Renal cortex interstitium (tissue), 11 donors: Measurements from ENCODE around the gene CLIP1. TPM values are rescaled to one million over a fixed set of nuclear protein-coding genes. Genes with fewer than 3 reads are reported as not detected.
"Not testable (repeated sequence)": the region's sequence is repeated elsewhere in the genome, so short reads cannot be mapped to it uniquely, and the experiment has no call there.

ENCODE experiments used
- DNase-seq, 11 donors: peaks; one replicate each; pipeline ENCODE4 v3.0.0-alpha.2; 2013; ENCODE audit warnings: low read depth in 9 of 11, low spot score in 4 of 11; ENCODE audit errors: extremely low read depth in 1 of 11
- polyA plus RNA-seq, 3 donors: library from polyadenylated mRNA; unstranded; fragments of 120-200 nt; gene quantifications; one replicate each; pipeline ENCODE4 v1.2.1, GENCODE V29; 2013; ENCODE audit not compliant: insufficient read length in 3 of 3

The CLIP1 gene
- polyA plus RNA-seq, 3 donors = 37.4 to 42.7 (median 40.0) TPM

- no peak for DNase-seq
Observed at GRCh38 chr12:122298071-122298748, 124.3 kb downstream of the CLIP1 start.

DNA sequence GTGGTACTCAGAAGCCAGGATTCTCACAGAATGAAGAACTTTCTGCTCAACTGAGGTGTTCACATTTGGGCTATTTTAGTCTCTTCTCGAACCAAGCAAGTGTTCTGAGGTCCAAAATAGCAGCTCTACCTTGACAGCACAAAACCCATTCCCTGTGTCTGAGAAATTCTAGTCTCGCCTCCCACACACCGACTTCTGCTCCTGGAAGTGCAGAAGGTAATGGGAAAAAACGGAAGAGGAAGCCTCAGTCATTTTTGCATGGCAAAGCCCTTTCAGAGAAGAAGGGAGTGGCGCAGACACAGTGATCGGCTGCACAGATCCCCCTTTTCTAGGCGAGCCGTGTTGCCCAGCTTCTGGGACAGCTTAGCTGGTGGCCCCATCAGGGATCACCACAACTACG, 125.0 kb downstream of the CLIP1 start:
- DNase-seq = no peak

- DNase-seq = no peak
Observed at GRCh38 chr12:122295877-122296276, 126.6 kb downstream of the CLIP1 start.

GRCh38 chr12:122293081-122293480, 129.4 kb downstream of the CLIP1 start:
- no peak for DNase-seq

GRCh38 chr12:122291431-122291830, 131.0 kb downstream of the CLIP1 start:
- no peak for DNase-seq

- no peak for DNase-seq
Observed at GRCh38 chr12:122283680-122284079, 138.8 kb downstream of the CLIP1 start.

DNA sequence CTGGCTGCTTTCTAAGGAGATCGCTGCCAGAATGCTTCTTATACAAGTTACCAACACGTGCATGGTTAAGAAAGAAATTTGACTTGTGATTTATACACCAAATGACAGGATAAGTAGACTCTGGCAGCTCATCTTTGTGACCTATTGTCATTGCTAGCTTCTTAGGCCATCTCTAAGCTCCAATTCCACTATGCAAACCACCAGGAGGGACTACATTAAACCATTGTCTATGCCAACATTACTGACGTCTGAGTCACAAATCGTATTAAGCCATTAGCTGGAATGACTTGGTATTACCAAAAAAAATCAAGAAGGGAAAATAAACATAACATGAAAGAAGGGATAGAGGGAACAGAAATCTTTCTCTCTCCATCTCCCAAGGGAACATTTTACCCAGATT, 140.4 kb downstream of the CLIP1 start:
- no peak for DNase-seq

DNA sequence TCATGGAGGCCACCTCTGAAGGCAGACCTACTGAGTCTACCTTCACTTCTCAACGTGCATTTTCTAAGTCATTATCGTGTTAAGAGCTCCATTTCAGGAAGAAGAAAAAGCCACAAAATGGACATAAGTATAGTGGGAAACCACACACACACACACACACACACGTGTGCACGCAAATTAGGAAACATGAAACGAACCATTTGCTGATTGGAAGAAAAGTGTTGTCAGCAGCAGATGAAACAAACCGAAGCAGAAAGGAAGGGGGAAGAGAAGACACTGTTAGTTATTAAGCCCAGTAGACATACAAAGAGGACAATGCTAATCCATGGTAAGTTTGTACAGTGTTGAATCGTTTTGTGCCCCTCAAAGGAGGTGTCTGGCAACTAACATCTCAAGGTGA, 146.2 kb downstream of the CLIP1 start:
- DNase-seq = no peak

DNA sequence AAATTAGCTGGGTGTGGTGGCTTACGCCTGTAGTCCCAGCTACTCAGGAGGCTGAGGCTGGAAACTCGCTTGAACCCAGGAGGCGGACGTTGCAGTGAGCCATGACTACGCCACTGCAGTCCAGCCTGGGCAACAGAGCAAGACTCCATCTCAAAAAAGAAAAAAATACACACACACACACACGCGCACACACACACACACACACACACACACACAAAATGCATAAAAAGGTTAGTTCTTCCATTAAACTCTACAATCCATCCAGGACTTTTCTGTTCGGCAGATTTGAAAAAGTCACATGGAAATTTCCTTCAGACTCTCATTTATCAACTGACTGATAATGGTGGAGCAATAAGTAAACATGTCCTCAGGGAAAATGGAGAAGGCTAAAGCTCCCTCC, 147.0 kb downstream of the CLIP1 start:
- DNase-seq = no peak

- DNase-seq = peak; percentile 93 to 98 (median 96)
Observed at GRCh38 chr12:122266230-122266901, 156.1 kb downstream of the CLIP1 start, which contains the start of gene VPS33A. Gene VPS33A (minus strand): TSS chr12:122266494. CDS start chr12:122266408, 86 bp downstream.

GRCh38 chr12:122265886-122266229, 156.6 kb downstream of the CLIP1 start:
- peak in 2 of 11 donors; percentile 4 to 8 for DNase-seq

DNA sequence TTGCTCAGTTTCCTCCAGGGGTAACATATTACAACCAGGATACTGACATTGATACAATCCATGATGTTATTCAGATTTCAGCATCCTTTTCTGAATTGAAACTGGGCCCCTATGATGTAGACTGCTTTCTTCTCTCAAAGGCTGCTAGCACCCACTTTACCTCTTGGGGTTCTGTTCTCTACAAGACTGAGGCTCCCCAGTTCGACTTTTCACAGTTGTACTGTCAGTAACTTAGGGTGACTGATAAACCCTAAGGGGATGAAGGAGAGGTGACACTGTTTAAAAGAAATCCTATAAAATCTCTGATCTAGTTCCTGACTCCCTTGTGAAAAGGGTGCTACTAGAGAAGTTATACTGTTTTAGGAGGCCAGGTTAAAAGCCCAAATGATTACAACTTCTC, 157.0 kb downstream of the CLIP1 start:
- no peak for DNase-seq

DNA sequence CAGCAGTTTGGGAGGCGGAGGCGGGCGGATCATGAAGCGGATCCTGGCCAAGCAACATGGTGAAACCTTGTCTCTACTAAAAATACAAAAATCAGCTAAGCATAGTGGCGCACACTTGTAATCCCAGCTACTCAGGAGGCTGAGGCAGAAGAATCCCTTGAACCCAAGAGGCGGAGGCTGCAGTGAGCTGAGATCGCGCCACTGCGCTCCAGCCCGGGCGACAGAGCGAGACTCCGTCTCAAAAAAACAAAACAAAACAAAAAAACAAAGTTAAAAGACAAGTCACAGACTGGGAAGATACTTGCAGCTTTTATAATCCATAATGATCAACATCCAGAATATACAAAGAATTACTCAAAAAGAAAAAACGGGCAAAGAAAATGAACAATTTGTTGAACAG, 161.7 kb downstream of the CLIP1 start:
- DNase-seq = not testable (repeated sequence)

DNA sequence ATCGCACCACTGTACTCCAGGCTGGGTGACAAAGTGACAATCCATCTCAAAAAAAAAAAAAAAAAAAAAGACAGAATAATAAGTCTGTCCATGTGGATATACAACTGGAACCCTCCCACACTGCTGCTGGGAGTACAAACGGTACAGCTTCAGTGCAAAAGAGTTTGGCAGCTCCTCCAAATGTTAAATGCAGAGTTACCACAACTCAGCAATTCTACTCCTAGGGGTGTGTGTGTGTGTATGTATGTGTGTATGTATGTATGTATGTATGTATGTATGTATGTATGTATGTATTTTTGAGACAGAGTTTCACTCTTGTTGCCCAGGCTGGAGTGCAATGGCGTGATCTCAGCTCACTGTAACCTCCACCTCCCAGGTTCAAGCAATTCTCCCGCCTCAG, 163.5 kb downstream of the CLIP1 start:
- DNase-seq = not testable (repeated sequence)

DNA sequence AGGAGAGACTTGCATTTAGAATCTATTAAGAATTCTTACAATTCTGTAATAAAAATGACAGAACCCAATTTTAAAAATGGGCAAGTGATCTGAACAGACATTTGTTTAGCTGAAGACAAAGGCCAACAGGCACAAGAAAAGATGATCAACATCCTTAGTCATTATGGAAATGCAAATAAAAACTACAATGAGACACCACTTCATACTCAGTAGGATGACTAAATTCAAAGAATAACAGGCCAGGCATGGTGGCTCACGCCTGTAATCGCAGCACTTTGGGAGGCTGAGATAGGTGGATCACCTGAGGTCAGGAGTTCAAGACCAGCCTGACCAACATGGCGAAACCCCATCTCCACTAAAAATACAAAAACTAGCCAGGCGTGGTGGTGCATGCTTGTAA, 164.0 kb downstream of the CLIP1 start:
- DNase-seq = not testable (repeated sequence)

DNA sequence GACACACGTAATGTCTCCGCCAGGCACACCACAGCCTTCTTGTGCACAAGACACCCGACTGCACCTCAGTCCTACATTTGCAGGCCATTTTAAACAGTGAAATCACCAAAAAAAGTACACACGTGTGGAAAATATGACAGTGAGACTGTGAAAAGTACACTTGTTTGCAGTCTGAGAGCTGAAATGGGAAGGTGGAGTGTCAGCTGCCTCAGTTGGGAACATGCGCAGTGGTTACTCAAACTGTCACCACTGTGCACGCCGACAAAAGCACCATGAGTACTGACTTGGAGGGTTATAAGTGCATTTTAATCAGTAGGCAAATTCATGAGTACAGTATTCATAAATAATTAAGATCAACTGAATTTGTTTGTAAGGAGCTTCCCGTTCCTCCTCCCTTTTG, 171.9 kb downstream of the CLIP1 start:
- DNase-seq = no peak

DNA sequence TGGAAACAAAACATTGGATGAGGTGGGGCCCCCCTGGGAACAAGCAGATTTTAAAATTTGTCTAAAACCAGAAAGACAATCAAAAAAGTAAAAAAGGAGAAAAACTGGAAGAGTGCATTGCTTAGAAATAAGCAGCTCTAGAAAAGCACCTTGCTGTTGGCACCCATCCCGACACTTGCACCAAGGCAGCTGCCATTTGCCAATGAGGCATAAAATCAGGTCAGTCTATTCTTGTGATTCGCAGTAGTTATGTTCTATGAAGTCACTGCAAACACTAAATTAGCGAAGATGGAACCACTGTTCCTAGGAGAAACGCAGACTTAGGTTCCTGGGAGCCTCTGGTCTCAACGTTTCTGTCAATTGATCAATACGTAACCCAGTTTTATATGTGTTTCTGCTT, 172.4 kb downstream of the CLIP1 start:
- no peak for DNase-seq

DNA sequence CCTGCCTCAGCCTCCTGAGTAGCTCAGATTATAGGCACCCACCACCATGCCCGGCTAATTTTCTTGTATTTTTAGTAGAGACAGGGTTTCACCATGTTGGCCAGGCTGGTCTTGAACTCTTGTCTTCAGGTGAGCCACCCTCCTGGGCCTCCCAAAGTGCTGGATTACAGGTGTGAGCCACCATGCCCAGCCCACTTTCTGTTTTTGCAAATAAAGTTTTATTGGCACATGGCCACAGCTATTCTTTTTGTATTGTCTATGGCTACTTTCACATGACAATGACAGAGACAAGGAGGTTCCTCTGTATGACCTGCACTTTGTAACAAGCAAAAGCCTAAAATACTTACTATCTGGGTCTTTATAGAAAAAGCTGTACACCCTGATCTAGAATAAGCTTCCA, 176.9 kb downstream of the CLIP1 start:
- DNase-seq = no peak

- DNase-seq = no peak
Observed at GRCh38 chr12:122244565-122245371, 177.7 kb downstream of the CLIP1 start.

DNA sequence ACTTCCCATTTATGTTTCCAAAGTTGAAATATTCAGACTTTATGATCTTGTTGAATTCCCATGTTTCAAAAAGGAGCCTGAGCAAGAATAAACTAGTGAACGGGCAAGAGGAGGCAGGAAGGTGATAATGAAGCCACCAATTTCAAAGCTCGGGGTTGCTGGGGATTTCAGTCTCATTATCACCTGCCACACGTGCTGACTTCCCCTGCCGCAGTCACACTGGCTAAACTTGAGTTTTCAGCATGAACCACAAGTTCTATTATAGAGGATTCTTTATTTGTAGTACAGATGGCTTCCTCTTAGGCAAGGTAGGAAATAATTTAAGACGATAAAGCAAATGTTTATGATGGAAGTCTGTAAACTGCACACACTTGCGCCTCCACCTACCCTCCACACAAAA, 178.5 kb downstream of the CLIP1 start:
- DNase-seq = no peak
